ENCODE results near the gene HEBP2.
A peak's percentile ranks its signal among the peaks of the same experiment; 100 is the strongest.

The HEBP2 gene

GRCh38 chr6:138397128-138398122 lies 6.6 kb upstream of the HEBP2 start:
- no peak for DNase-seq (ENCODE audit: low read depth)

DNA sequence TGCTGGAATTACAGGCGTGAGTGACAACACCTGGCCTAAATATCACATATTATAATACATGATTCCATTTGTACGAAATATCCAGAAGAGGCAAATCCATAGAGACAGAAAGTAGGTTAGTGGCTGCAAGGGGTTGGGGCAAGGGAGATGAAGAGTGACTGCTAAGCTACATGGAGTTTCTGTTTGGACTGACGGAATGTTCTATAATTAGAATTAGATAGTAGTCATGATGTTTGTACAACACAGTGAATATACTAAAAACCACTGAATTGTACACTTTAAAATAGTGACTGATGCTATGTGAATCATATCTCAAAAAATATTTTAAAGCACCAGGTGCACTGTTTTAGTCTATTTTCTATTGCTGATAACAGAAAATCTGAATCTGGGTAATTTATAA lies 3.7 kb upstream of the HEBP2 start:
- no peak for DNase-seq (ENCODE audit: low read depth)

- DNase-seq (ENCODE audit: low read depth), result no peak
Measured at GRCh38 chr6:138401960-138402837, 1.8 kb upstream of the HEBP2 start.

DNA sequence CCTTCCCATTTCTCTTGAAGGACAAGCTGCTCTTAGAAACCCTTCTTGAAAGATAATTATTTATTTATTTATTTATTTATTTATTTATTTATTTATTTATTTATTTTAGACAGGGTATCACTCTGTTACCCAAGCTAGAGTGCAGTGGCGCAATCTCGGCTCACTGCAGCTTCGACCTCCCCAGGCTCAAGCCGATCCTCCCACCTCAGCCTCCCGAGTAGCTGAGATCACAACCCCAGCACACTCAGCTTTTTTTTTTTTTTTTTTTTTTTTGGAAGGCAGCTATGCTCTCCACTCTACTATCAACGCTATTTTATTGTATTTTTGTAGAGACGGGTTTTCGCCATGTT lies 1.2 kb upstream of the HEBP2 start:
- no peak for DNase-seq (ENCODE audit: low read depth)

GRCh38 chr6:138403324-138403800 lies 661 bp upstream of the HEBP2 start:
- DNase-seq (ENCODE audit: low read depth), result no peak

GRCh38 chr6:138404666-138405337 lies 779 bp downstream of the HEBP2 start:
- DNase-seq (ENCODE audit: low read depth), result no peak

DNA sequence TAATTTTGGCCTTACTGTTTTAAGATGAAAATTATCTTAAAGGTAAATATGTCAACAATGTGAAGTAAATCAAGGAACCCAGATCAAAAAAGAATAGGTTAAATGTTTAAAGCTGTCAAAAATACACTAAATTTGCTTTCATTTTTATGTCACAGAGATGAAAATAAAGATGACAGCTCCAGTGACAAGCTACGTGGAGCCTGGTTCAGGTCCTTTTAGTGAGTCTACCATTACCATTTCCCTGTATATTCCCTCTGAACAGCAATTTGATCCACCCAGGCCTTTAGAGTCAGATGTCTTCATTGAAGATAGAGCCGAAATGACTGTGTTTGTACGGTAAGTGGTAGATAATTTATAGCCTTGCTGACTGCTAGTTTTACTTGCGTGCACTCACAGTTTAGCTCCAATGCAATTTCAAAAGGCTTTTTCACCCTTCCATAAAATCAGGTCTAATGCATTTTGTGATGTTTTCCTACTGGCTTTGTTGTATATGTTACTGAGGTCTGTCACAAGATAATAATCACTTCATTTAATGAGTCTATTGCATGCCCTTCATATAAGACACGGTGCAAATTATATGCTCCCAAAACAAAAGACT lies 1.9 kb downstream of the HEBP2 start:
- no peak for DNase-seq (ENCODE audit: low read depth)

GRCh38 chr6:138406443-138406842 lies 2.4 kb downstream of the HEBP2 start:
- DNase-seq (ENCODE audit: low read depth), result no peak

DNA sequence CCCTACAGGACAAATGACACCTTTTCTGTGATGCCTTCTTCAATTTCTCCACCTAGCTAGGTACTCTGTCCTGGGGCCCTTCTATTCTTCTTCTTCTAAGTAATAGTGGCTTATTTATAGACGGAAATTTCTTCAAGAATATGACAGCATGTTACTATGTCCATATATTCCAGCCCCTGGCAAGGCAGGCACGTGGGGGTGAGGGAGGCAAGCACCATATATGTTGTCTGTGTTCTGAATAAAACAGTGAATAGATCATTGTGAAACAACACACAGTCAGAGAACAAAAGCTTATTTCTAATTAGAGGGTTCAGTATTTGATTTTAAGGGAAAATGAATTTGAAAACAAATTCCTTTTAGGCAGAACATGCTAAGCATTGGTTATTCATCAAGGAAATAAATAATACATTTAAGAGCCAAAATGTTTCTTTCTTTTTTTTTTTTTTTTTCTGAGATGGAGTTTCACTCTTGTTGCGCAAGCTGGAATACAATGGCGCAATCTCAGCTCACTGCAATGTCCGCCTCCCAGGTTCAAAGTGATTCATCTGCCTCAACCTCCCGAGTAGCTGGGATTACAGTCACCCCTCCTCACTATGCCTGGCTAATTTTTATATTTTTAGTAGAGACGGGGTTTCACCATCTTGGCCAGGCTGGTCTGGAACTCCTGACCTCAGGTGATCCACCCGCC lies 6.2 kb downstream of the HEBP2 start:
- peak; percentile 90 for DNase-seq (ENCODE audit: low read depth)

DNA sequence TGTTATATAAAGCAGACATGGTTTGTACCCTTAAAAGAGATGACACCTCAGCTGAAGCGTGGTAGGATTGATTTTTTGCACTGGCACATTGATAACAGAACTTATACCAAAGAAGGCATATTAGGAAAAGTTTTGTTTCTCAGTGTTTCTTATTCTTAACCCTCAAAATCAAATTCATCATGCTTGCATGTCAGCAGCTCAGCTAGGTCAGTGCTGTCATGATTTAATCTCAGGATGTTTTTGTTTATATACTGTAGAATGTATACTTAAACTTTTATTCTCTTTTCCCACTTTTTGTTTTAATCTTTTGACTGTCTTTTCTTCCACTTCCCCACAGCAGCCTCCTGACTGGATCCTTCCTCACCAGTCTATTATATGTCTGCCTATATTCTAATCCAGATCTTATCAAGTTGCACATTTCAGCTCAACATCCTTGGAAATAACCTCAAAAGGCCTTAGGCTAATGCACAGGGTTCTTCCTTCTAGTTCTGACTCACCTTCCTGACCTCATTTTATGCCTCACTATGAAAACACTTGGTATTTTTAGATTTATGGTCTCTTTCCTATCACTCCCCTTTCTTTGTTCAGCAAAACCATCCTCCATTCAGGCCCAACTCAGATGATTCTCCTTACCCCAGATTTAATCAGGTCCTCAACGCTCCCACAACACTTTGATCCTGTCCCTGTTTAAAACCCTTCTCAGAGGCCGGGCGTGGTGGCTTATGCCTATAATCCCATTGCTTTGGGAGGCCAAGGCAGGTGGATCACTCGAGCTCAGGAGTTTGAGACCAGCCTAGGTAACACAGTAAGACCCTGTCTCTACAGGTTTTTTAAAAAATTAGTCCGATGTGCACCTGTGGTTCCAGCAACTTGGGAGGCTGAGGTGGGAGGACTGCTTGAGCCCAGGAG lies 7.2 kb downstream of the HEBP2 start:
- DNase-seq (ENCODE audit: low read depth), result peak; percentile 94

- no peak for DNase-seq (ENCODE audit: low read depth)
Measured at GRCh38 chr6:138415125-138415524, 11.1 kb downstream of the HEBP2 start.

GRCh38 chr6:138416206-138416605 lies 12.2 kb downstream of the HEBP2 start:
- DNase-seq (ENCODE audit: low read depth), result no peak

- no peak for DNase-seq (ENCODE audit: low read depth)
Measured at GRCh38 chr6:138417493-138418117, 13.6 kb downstream of the HEBP2 start.

GRCh38 chr6:138418118-138418742 lies 14.2 kb downstream of the HEBP2 start:
- DNase-seq (ENCODE audit: low read depth), result no peak

DNA sequence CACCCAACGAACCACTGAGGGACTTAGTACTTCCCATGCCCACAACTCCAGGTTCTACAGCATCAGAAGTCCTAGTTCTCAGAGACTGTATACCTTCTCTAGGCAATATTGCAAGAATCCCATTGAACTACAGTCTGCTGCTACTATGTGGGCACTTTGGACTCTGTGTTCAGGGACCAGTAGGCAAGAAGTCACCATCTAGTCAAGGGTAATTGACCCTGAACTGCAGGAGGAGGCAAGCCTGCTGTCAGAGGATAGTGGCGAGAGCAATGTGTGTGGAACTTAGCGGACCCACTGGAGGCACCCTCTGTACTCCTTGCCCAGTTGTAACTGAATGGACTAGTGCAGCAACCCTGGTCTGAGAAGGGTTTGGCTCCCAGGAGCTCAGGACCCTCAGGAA lies 15.7 kb downstream of the HEBP2 start:
- no peak for DNase-seq (ENCODE audit: low read depth)

DNA sequence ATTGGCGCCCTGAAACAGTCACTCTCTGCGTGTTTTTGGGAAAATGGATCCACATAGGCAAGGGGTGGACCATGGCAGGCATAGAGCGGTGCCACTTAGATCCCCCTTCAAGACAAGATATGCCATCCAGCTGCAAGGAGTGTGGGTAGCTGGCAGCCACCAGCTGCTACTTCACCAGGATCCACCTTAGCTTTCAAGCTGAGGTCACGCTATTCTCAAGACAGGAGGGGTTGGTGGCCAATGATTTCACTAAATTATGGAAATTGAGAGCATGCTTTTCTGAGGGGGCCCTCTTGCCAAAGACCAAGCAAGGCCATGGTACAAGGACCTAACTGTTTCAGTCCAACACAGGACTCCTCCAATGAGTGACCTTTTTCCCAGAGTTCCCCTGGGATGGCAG lies 16.3 kb downstream of the HEBP2 start:
- DNase-seq (ENCODE audit: low read depth), result no peak

- DNase-seq (ENCODE audit: low read depth), result no peak
Measured at GRCh38 chr6:138421089-138421488, 17.1 kb downstream of the HEBP2 start.

- no peak for DNase-seq (ENCODE audit: low read depth)
Measured at GRCh38 chr6:138421608-138422007, 17.6 kb downstream of the HEBP2 start.

DNA sequence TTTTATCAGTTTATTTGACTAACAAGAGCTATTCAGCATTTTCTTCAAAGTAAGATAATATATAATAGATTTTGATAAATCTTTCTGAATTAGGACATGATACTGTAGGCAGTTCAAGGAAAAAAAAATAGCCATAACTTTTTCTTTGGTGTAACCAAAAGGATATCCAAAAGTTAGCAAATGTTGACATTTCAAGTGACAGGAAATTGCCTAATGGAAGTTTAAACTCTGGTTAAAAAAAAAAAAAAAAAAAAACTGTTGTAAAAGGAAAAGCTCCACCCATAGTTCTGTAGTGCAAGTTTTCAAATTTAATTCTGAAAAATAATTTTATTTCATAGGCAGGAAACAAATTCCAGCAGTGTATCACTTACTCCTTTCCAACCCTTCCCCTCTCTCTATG lies 18.8 kb downstream of the HEBP2 start:
- DNase-seq (ENCODE audit: low read depth), result no peak
